Measurements from ENCODE around the gene NIT1.

DNA sequence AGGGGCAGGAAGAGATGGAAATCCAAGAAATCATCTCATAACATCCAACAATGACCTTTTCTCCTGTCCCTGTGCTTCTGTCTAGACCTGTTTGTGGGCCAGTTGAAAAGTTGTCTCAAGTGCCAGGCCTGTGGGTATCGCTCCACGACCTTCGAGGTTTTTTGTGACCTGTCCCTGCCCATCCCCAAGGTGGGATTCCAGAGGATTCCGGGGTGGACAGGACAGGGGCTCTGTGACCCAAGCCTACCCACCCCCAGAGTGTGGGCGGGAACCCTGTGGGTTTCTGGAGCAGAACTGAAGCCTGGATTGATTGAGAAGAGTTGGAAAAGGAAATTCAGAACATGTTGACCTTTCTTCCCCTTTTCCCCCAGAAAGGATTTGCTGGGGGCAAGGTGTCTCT lies 45.9 kb downstream of the NIT1 start:
- TF ChIP-seq GATA3 (IDR thresholded peaks at IDR 0.05; ENCODE audit: low read depth, low read length) = no peak
- TF ChIP-seq GATA2 (IDR thresholded peaks at IDR 0.05; ENCODE audit: low read depth, low read length) = no peak

Data from SH-SY5Y (cell line).